GM19193 (cell line): ENCODE data around the gene PAAF1.

Source experiments
- POLR2A ChIP-seq: IDR thresholded peaks from 4 replicates; pipeline ENCODE4 v1.6.1; 2011; ENCODE audit not compliant: insufficient read depth, insufficient read length; ENCODE audit errors: extremely low read depth

Gene PAAF1

GRCh38 chr11:73869332-73869949, 7.4 kb upstream of the PAAF1 start:
- TF ChIP-seq POLR2A, result no peak

- TF ChIP-seq POLR2A, result no peak
Observed at GRCh38 chr11:73870261-73870660, 6.5 kb upstream of the PAAF1 start.

DNA sequence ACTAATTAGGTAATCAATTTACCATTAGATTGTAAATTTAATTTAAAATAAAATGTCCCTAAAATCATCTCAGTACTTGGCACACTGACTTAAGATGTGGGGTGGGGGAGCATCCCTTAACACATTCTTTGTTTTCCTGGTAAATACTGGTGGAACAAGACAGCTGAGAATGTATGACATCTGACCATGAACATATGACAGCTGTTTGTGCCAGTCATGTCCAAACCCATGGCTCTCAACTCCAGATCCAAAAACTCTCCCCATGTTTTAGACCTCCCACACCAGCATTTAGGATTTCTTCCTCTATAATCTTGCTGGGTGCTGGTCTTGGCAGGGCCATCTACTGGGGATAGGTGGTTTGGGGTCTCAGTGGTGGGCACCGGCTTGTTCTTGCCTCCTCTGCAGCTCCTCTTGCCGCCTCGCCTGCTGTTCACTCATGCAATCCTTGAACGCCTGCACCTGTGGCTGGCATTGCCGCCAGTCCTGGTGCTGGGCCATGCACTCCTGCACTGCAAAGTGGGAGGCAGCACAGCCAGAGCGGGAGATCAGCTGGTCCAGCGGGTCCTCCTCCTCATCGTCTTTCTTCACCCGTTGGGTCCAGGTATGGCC, 3.9 kb upstream of the PAAF1 start:
- no peak for TF ChIP-seq POLR2A

DNA sequence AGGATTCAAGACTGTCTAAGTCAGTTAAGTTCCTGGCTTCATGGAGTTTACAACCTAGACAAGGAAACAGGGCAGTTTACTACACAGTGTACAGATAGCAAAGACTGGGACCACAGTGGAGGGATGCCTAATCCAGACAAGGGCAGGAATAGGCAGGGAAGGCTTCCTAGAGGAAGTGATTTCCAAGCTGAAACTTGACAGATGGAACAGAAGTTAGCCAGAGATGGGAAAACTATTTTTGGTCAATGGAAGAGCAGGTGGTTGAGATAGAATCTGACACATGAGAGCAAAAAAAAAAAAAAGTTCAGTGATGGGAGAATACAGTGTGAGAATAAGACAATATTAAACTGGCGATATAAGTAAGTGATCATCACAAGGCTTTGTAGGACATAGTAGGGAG, 1.4 kb upstream of the PAAF1 start:
- TF ChIP-seq POLR2A, result no peak

GRCh38 chr11:73875840-73876239, 959 bp upstream of the PAAF1 start:
- no peak for TF ChIP-seq POLR2A

DNA sequence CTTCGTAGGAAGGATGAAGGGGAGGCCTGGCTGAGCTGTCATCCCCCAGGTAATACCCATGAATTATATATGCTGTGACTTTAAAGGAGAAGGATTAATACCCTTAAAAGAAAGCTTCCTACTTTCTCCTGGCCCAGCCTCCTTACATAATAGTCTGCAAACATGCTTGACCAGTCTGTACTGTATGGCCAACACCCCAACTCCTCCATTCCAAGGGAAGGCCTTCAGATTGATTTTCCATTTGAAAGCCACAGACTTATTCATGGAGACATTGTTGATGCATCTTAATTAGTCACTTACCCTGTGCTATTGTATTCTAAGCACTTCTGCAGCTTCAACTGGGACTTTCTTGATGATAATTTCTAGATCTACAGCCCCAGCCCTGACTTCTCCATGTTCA, 2.0 kb downstream of the PAAF1 start:
- TF ChIP-seq POLR2A, result no peak

DNA sequence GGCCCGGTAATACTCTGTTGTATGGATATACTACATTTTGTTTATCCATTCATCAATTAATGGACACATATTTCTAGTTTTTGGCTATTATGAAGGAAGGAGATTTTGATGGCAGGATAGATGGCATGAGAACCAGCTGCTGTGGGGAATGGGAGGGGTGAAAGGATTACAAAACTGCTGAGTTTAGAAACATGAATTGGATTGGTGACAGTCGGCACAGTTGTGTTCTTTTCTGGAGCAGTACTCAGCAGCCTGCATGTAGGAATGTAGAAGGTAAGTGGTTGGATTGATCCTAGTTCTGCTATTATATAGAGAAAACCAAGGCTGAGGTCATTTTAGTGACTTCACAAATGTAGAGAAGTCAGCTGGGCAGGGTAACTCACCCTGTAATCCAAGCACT, 7.1 kb downstream of the PAAF1 start:
- TF ChIP-seq POLR2A, result no peak

DNA sequence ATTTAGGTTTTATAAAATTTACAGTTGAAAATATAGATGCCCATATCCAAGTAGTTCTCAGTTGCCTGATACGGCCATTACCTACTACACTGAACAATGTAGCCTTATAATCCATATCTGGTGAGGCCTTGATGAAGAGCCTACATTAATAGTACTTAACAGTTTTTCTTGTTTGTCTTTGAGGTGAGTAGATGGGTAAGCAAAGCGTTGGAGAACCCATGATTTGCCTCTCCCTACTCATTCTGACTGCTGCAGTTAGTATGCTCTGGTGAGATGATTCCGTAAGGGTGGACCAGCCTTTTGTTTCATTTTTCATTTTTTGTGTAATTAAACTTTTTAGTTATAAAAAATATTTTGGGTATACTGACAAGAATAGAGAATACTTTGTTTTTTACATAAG, 11.4 kb downstream of the PAAF1 start:
- TF ChIP-seq POLR2A, result no peak

DNA sequence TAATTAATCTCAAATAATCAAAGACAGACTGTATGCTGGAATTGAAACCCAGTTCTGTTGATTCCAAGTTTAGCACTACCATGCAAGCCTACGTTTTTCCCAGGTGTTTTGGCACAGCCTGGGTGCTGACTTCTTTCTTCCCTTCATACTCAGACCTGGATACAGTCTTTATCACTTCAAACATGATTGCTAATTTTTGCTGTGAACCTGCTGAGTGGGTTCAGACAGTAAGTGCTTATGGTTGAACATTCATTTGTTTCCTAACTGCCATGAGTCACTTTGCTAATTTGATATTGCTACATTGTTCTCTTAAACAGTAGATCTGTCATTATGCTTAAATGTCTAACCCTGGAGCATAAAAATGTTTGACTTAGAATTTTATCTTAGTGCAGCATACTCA, 12.2 kb downstream of the PAAF1 start:
- TF ChIP-seq POLR2A, result no peak

GRCh38 chr11:73889536-73889935, 12.7 kb downstream of the PAAF1 start:
- no peak for TF ChIP-seq POLR2A

DNA sequence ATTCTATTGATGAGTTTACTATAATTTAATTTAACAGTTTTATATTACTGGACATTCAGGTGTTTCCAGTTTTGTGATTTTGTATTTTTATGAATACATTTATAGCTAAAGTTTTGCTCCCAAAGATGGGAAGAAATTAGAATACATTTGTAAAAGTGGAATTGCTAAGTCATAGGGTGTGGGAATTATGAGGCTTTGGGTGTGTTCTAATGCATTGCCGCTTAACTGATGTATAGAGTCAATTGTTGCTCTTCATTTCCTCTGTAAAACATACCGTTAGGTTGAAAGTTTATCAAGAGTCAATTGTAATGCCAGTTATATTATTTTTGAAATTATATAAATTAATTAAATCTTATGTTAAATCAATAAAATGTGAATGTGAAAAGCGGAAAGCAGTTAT, 16.2 kb downstream of the PAAF1 start:
- TF ChIP-seq POLR2A, result no peak

GRCh38 chr11:73894725-73895335, 18.0 kb downstream of the PAAF1 start:
- TF ChIP-seq POLR2A, result no peak

- no peak for TF ChIP-seq POLR2A
Observed at GRCh38 chr11:73902303-73902702, 25.5 kb downstream of the PAAF1 start.

DNA sequence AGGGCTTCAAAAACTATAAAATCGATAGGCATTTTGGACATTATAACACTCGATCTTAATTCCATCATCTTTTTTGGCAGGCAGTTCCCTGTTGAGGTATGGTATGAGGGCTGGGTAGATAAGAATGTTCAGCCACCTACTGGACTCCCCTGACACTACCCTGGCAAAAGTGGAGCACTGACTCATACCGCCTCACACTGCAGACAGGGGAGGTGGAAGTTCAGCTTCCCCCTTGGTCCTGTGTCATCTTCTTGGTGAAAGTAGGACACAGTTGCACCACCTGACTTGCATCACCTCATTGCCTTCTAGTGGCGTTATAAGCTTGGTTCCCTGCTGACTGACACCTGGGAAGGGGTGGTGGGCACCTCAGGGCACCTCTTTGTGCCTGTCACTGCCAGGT, 30.4 kb downstream of the PAAF1 start:
- no peak for TF ChIP-seq POLR2A

- TF ChIP-seq POLR2A, result no peak
Observed at GRCh38 chr11:73912026-73912425, 35.2 kb downstream of the PAAF1 start.

DNA sequence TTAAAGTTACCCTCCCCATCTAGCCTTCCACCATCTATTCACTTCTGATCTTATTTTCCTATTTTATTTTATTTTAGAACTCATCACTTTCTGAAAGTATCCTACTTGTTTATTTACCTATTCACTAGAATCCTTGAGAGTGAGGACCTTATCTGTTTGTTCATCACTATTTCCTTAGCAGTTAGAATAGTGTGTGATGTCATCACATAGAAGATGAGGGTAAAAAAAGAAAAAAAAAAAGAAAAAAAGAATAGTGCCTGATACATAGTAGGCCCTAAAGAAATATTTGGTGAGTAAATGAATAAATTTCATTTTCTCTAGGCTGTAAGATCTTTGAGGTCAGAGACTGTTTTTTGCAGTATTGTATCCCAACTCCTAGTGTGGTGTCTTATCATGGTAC, 36.7 kb downstream of the PAAF1 start:
- TF ChIP-seq POLR2A, result no peak

DNA sequence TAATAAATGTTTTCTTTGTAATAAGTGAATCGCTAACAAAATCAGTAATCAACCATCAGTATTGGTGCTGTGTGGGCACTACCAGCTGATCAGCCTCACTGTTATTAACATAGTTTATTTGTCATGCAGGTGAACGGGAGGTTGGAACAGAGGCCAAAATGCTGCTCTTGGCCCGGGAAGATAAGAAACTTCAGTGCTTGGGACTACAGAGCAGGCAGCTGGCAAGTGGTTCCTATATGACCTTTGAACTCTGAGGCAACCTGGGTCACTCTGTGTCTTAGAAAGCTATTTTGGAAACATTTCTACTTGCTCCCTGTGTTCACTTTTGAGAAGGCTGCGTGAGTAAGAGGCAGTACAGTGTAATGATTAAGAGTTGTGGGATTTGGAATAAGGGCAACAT, 37.5 kb downstream of the PAAF1 start:
- no peak for TF ChIP-seq POLR2A

- TF ChIP-seq POLR2A, result no peak
Observed at GRCh38 chr11:73916435-73916834, 39.6 kb downstream of the PAAF1 start.

GRCh38 chr11:73921180-73921579, 44.4 kb downstream of the PAAF1 start:
- TF ChIP-seq POLR2A, result no peak
